K562 (cell line): ENCODE measurements around the gene AKR1A1. TPM values are rescaled to one million over a fixed set of nuclear protein-coding genes. Genes with fewer than 3 reads are reported as not detected.

Source experiments
- FOSL1 ChIP-seq: fragments of 200-800 bp; sonication (Bioruptor generic); conservative IDR thresholded peaks from 2 replicates; pipeline ENCODE4 v1.6.1; 2016; ENCODE audit warnings: missing genetic modification characterization, missing compliant biosample characterization
- GATAD2B ChIP-seq: fragments of 450-650 bp; IDR thresholded peaks from 2 replicates; pipeline ENCODE4 v1.6.1; 2017; ENCODE audit warnings: mild to moderate bottlenecking, borderline replicate concordance
- HMG20B ChIP-seq: fragments of 250-450 bp; sonication (Bioruptor Pico); IDR thresholded peaks from 2 replicates; pipeline ENCODE4 v1.5.0; 2021; ENCODE audit warnings: mild to moderate bottlenecking
- HMGN3 ChIP-seq: IDR thresholded peaks from 2 replicates; pipeline ENCODE4 v1.6.1; 2011; ENCODE audit warnings: borderline replicate concordance, low read depth, mild to moderate bottlenecking, mixed read lengths, low read length; ENCODE audit not compliant: insufficient read length; ENCODE audit errors: extremely low read depth
- MAFK ChIP-seq: IDR thresholded peaks from 2 replicates; pipeline ENCODE4 v1.6.1; 2011; ENCODE audit warnings: low read length, improper control_type of control experiment
- MECOM ChIP-seq: fragments of 250-450 bp; sonication (Bioruptor Pico); IDR thresholded peaks from 2 replicates; pipeline ENCODE4 v1.8.0; 2022; ENCODE audit warnings: inconsistent platforms
- MEF2A ChIP-seq: IDR thresholded peaks from 2 replicates; pipeline ENCODE4 v1.6.1; 2011; ENCODE audit warnings: low read depth, mild to moderate bottlenecking, low read length, moderate library complexity; ENCODE audit not compliant: control insufficient read depth
- MTA1 ChIP-seq: fragments of 450-650 bp; IDR thresholded peaks from 2 replicates; pipeline ENCODE4 v1.6.1; 2017; ENCODE audit warnings: borderline replicate concordance
- NRF1 ChIP-seq, 2 experiments: fragments of 450-650 bp; IDR thresholded peaks in 1 of 2; conservative IDR thresholded peaks in 1 of 2; 2 replicates each; pipeline ENCODE4 v1.6.1; 2014; ENCODE audit warnings: mild to moderate bottlenecking in 2 of 2
- PCBP1 ChIP-seq: fragments of 200-400 bp; formaldehyde crosslinking; IDR thresholded peaks from 2 replicates; pipeline ENCODE4 v1.6.1; 2018; ENCODE audit warnings: mild to moderate bottlenecking, low read depth, low read length; ENCODE audit not compliant: poor library complexity, severe bottlenecking
- PHB2 ChIP-seq: fragments of 450-650 bp; IDR thresholded peaks from 2 replicates; pipeline ENCODE4 v1.6.1; 2017; ENCODE audit warnings: low read depth
- POLR2G ChIP-seq: fragments of 200-400 bp; formaldehyde crosslinking; IDR thresholded peaks from 2 replicates; pipeline ENCODE4 v1.6.1; 2017; ENCODE audit warnings: low read depth, mild to moderate bottlenecking, antibody characterized with exemption, low read length, moderate library complexity
- PTTG1 ChIP-seq: fragments of 450-650 bp; IDR thresholded peaks from 2 replicates; pipeline ENCODE4 v1.6.1; 2016; ENCODE audit warnings: low read depth, mild to moderate bottlenecking, missing genetic modification characterization, missing compliant biosample characterization
- SRSF1 ChIP-seq: fragments of 200-400 bp; formaldehyde crosslinking; IDR thresholded peaks from 2 replicates; pipeline ENCODE4 v1.6.1; 2017; ENCODE audit warnings: mild to moderate bottlenecking, low read depth, low read length, moderate library complexity
- ZC3H4 ChIP-seq: sonication (generic); formaldehyde crosslinking; IDR thresholded peaks from 2 replicates; pipeline ENCODE4 v1.9.0; 2021; ENCODE audit warnings: missing genetic modification reagents, borderline replicate concordance
- ZNF395 ChIP-seq: fragments of 200-800 bp; sonication (Bioruptor generic); IDR thresholded peaks from 2 replicates; pipeline ENCODE4 v1.6.1; 2017; ENCODE audit warnings: missing genetic modification characterization, missing compliant biosample characterization
- ZNF644 ChIP-seq: fragments of 200-800 bp; sonication (Bioruptor generic); IDR thresholded peaks from 2 replicates; pipeline ENCODE4 v1.6.1; 2016; ENCODE audit warnings: low read depth, missing genetic modification characterization, missing compliant biosample characterization
- ZSCAN32 ChIP-seq: fragments of 450-650 bp; formaldehyde crosslinking; IDR thresholded peaks from 2 replicates; pipeline ENCODE4 v1.4.0; 2020; ENCODE audit warnings: mild to moderate bottlenecking, moderate library complexity
- polyA plus RNA-seq, 8 experiments: library from polyadenylated mRNA; depleted of rRNA in 4 of 8; stranded (reverse) in 5 of 8; unstranded in 3 of 8; fragments of >200 nt; fragmentation: Nextera tagmentation in 2 of 8; fragmentation: Illumina TruSeq in 1 of 8; extraction: Ambion mirVana in 2 of 8; extraction: Trizol in 1 of 8; gene quantifications; 2 replicates each; pipeline versions ENCODE4 v1.2.1 to v1.2.3, GENCODE V29; 2011 to 2014; ENCODE audit warnings: inconsistent platforms in 1 of 8, missing spikeins in 1 of 8
- total RNA-seq, 7 experiments: library from RNA; depleted of rRNA in 6 of 7; stranded (reverse); fragments of >200 nt in 6 of 7; fragmentation: Illumina TruSeq in 2 of 7; extraction: Trizol in 2 of 7; gene quantifications; 2 replicates each; pipeline versions ENCODE4 v1.2.1 to v1.2.3, GENCODE V29; 2011 to 2021; ENCODE audit warnings: low replicate concordance in 1 of 7

Gene AKR1A1
- total and polyA plus RNA-seq, 9 of the 15 experiments (the other 6 are each of a cell fraction or from before 2014, with no cell fraction given): 68.6 to 211 (median 132) TPM

- 0 out of 2 replicates have a peak, but pooled peaks have one; percentile 45 for TF ChIP-seq ZNF395 (CRISPR knock-in tag)
- TF ChIP-seq MECOM (CRISPR knock-in tag): no peak
- TF ChIP-seq ZSCAN32 (CRISPR knock-in tag): no peak
- TF ChIP-seq SRSF1: peak; percentile 90; the same call in 1 of the 2 replicates
- TF ChIP-seq MEF2A: peak; percentile 24
- no peak for TF ChIP-seq MTA1
- peak; percentile 44; the same call in 1 of the 2 replicates for TF ChIP-seq GATAD2B
- no peak for TF ChIP-seq PTTG1
- peak; percentile 44 for TF ChIP-seq FOSL1 (tag)
- peak; percentile 96 for TF ChIP-seq PCBP1
- TF ChIP-seq ZNF644 (tag): 0 out of 2 replicates have a peak, but pooled peaks have one; percentile 43
- peak; percentile 99 for TF ChIP-seq HMGN3
- peak; percentile 64 to 68 for TF ChIP-seq NRF1 (conservative IDR thresholded peaks at IDR 0.05 in 1 of 2, IDR thresholded peaks at IDR 0.05 in 1 of 2)
- no peak for TF ChIP-seq HMG20B
- peak; percentile 100 for TF ChIP-seq POLR2G
- peak; percentile 91 for TF ChIP-seq ZC3H4 (CRISPR knock-in tag)
- TF ChIP-seq MAFK: peak; percentile 94
- TF ChIP-seq PHB2: no peak
Measured at GRCh38 chr1:45521413-45522323, 29.0 kb upstream of the AKR1A1 start, which contains the start of gene PRDX1 (continued).
